Trophoblast cell (in vitro differentiated cells and primary cell): Measurements from ENCODE around the gene CTDP1.

Source experiments
- DNase-seq, 2 donors: peaks; one replicate each; pipeline ENCODE4 v3.0.0-alpha.2; 2016
- H2AFZ ChIP-seq: 2 replicates; pipeline ENCODE4 v1.6.1; 2013; ENCODE audit warnings: low read length, moderate library complexity, mild to moderate bottlenecking; ENCODE audit not compliant: insufficient read depth, poor library complexity
- H2AK5ac ChIP-seq: 2 replicates; pipeline ENCODE4 v1.6.1; 2013; ENCODE audit warnings: mild to moderate bottlenecking, low read length
- H2BK120ac ChIP-seq: 2 replicates; pipeline ENCODE4 v1.6.1; 2013; ENCODE audit warnings: low read length, mild to moderate bottlenecking, moderate library complexity; ENCODE audit not compliant: insufficient read depth, poor library complexity
- H2BK12ac ChIP-seq: 2 replicates; pipeline ENCODE4 v1.6.1; 2013; ENCODE audit warnings: mild to moderate bottlenecking, low read length, moderate library complexity
- H2BK5ac ChIP-seq: 2 replicates; pipeline ENCODE4 v1.6.1; 2013; ENCODE audit warnings: low read length, low read depth, moderate library complexity, mild to moderate bottlenecking; ENCODE audit not compliant: poor library complexity
- H3K14ac ChIP-seq: 2 replicates; pipeline ENCODE4 v1.6.1; 2013; ENCODE audit warnings: mild to moderate bottlenecking, low read length
- H3K18ac ChIP-seq: 2 replicates; pipeline ENCODE4 v1.6.1; 2013; ENCODE audit warnings: mild to moderate bottlenecking, low read length
- H3K23ac ChIP-seq: 2 replicates; pipeline ENCODE4 v1.6.1; 2013; ENCODE audit warnings: low read length
- H3K27ac ChIP-seq: 2 replicates; pipeline ENCODE4 v1.5.1; 2013; ENCODE audit warnings: low read depth, mild to moderate bottlenecking, inconsistent platforms, low read length, moderate library complexity
- H3K27me3 ChIP-seq: 2 replicates; pipeline ENCODE4 v1.6.1; 2013; ENCODE audit warnings: inconsistent platforms, mild to moderate bottlenecking, low read length, moderate library complexity; ENCODE audit not compliant: insufficient read depth
- H3K36me3 ChIP-seq, 2 experiments: 1 replicate in 1 of 2; 2 replicates in 1 of 2; pipeline ENCODE4 v1.6.1; 2013; ENCODE audit warnings: low read length in 2 of 2, mild to moderate bottlenecking in 2 of 2, moderate library complexity in 1 of 2; ENCODE audit not compliant: insufficient read depth in 2 of 2, control insufficient read depth in 1 of 2
- H3K4ac ChIP-seq: 2 replicates; pipeline ENCODE4 v1.6.1; 2013; ENCODE audit warnings: low read depth, mild to moderate bottlenecking, low read length, moderate library complexity
- H3K4me1 ChIP-seq, 2 experiments: 1 replicate in 1 of 2; 2 replicates in 1 of 2; pipeline ENCODE4 v1.6.1; 2013; ENCODE audit warnings: low read length in 2 of 2, mild to moderate bottlenecking in 2 of 2, moderate library complexity in 1 of 2; ENCODE audit not compliant: insufficient read depth in 2 of 2, control insufficient read depth in 1 of 2
- H3K4me2 ChIP-seq: 2 replicates; pipeline ENCODE4 v1.6.1; 2013; ENCODE audit warnings: inconsistent platforms, mild to moderate bottlenecking, low read length, moderate library complexity
- H3K4me3 ChIP-seq: 2 replicates; pipeline ENCODE4 v1.5.1; 2013; ENCODE audit warnings: mild to moderate bottlenecking, low read depth, low read length, inconsistent platforms
- H3K79me1 ChIP-seq: one replicate; pipeline ENCODE4 v1.6.1; 2013; ENCODE audit warnings: low read length
- H3K79me2 ChIP-seq: 2 replicates; pipeline ENCODE4 v1.6.1; 2013; ENCODE audit warnings: low read length, mild to moderate bottlenecking; ENCODE audit not compliant: control insufficient read depth, insufficient read depth, poor library complexity
- H3K9ac ChIP-seq: 2 replicates; pipeline ENCODE4 v1.6.1; 2013; ENCODE audit warnings: mild to moderate bottlenecking, low read length
- H3K9me3 ChIP-seq: 2 replicates; pipeline ENCODE4 v1.6.1; 2013; ENCODE audit warnings: low read depth, mild to moderate bottlenecking, control low read depth, inconsistent platforms, low read length; ENCODE audit not compliant: insufficient read depth
- H4K12ac ChIP-seq: 2 replicates; pipeline ENCODE4 v1.6.1; 2013; ENCODE audit warnings: low read depth, mild to moderate bottlenecking, low read length, moderate library complexity
- H4K8ac ChIP-seq: 2 replicates; pipeline ENCODE4 v1.6.1; 2013; ENCODE audit warnings: low read depth, mild to moderate bottlenecking, low read length, moderate library complexity
- H4K91ac ChIP-seq: one replicate; pipeline ENCODE4 v1.6.1; 2013; ENCODE audit warnings: low read depth, mild to moderate bottlenecking, low read length, moderate library complexity
- WGBS: extraction: QIAGEN DNeasy Blood & Tissue Kit; methylation state at CpG from one replicate; pipeline ENCODE4 v1.1.7; 2013; ENCODE audit warnings: missing lambda C conversion rate; ENCODE audit not compliant: insufficient read length, insufficient coverage; ENCODE audit errors: extremely low coverage; 5-methylcytosine and 5-hydroxymethylcytosine counted together

CTDP1 gene

GRCh38 chr18:79772865-79773696, 93.5 kb downstream of the CTDP1 start:
- no peak overlapping the region for H3K9ac ChIP-seq
- no CpG with 5 or more reads among the region's 31 CpGs for WGBS
- H3K79me1 ChIP-seq = no peaks in the 10 kb centered on the region

GRCh38 chr18:79774111-79774510, 94.5 kb downstream of the CTDP1 start:
- Histone ChIP-seq H2BK120ac (no peak overlapping the region), H3K4ac (no peak overlapping the region), H3K27ac (no peak overlapping the region), H3K23ac (no peak overlapping the region), H3K79me2 (no peaks in the 10 kb centered on the region), H2BK5ac (no peak overlapping the region), H3K14ac (no peak overlapping the region), H4K91ac (no peak overlapping the region), H4K8ac (no peak overlapping the region), H2AK5ac (no peak overlapping the region), H2BK12ac (no peak overlapping the region), H4K12ac (no peak overlapping the region), H3K27me3 (no peaks in the 10 kb centered on the region), H3K4me2 (no peak overlapping the region), H3K9ac (no peak overlapping the region), H3K18ac (no peak overlapping the region), H3K79me1 (no peaks in the 10 kb centered on the region), H2AFZ (no peak overlapping the region), H3K36me3 (no peaks in the 10 kb centered on the region), H3K4me1 (no peaks in the 10 kb centered on the region), H3K9me3 (peaks cover 24% of the 10 kb centered on the region), H3K4me3 (no peak overlapping the region)
- WGBS = no CpG with 5 or more reads among the region's 18 CpGs
- DNase-seq = no peak

More at GRCh38 chr18:79772865-79773696, 93.5 kb downstream of the CTDP1 start:
- no peak overlapping the region for H3K23ac ChIP-seq
- H2AK5ac ChIP-seq = no peak overlapping the region
- no peak overlapping the region for H4K91ac ChIP-seq
- no peak for DNase-seq
- no peaks in the 10 kb centered on the region for H3K79me2 ChIP-seq
- no peak overlapping the region for H3K27ac ChIP-seq
- H3K4me2 ChIP-seq = no peak overlapping the region
- H3K9me3 ChIP-seq = peaks cover 25% of the 10 kb centered on the region
- no peak overlapping the region for H4K8ac ChIP-seq
- H3K18ac ChIP-seq = no peak overlapping the region
- H2BK120ac ChIP-seq = no peak overlapping the region
- H2BK12ac ChIP-seq = no peak overlapping the region
- H4K12ac ChIP-seq = no peak overlapping the region
- H3K4me1 ChIP-seq = no peaks in the 10 kb centered on the region
- no peaks in the 10 kb centered on the region for H3K36me3 ChIP-seq
- no peaks in the 10 kb centered on the region for H3K27me3 ChIP-seq
- no peak overlapping the region for H3K4ac ChIP-seq
- no peak overlapping the region for H2BK5ac ChIP-seq
- H3K14ac ChIP-seq = no peak overlapping the region
- H3K4me3 ChIP-seq = no peak overlapping the region
- H2AFZ ChIP-seq = no peak overlapping the region

DNA sequence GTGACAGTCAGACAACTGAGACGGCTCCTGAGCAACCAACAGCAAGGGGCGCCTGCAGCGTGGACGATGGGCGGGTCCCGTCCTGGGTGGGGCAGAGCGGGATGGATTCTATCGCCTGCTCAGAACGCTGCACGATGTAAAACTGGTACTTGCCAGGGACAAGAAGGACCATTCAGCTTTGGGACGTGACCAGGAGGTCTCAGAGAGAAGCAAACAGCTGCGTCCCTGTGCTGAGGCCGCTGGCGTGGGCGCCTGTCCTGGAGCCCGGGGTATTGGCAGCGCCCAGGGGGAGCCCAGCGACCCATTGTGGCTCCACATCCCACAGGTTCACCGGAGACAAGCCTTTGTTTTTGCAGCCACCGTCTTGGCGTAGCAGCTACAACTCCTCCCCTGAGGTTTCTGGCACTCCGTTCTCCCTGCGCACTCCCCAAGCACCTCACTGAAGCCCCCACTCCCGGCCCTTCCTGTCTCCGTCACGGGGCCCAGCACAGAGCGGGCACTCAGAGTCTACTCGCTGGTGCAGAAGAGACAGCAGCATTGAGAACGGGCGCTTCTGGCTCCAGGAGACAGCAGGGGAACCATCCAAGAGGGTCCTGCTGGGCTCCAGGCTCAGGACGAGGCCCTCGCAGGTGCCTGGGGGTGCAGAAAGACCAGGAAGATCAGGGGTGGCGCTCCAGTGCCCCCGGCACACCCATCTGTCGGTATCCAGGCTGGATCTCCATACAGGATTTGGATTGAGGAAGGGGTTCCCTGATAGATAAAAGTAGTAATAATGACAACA, 96.0 kb downstream of the CTDP1 start:
- H3K36me3 ChIP-seq = no peaks in the 10 kb centered on the region

GRCh38 chr18:79776674-79777073, 97.1 kb downstream of the CTDP1 start:
- no peaks in the 10 kb centered on the region for H3K79me1 ChIP-seq
- no peak overlapping the region for H3K4ac ChIP-seq
- no CpG with 5 or more reads among the region's 2 CpGs for WGBS
- H2BK12ac ChIP-seq = no peak overlapping the region
- H4K12ac ChIP-seq = no peak overlapping the region
- no peak overlapping the region for H3K4me3 ChIP-seq
- no peak overlapping the region for H3K14ac ChIP-seq
- H3K18ac ChIP-seq = no peak overlapping the region
- H2AFZ ChIP-seq = no peak overlapping the region
- no peak overlapping the region for H2BK5ac ChIP-seq
- H3K4me1 ChIP-seq = no peaks in the 10 kb centered on the region
- no peak overlapping the region for H3K23ac ChIP-seq
- no peak overlapping the region for H4K91ac ChIP-seq
- H2AK5ac ChIP-seq = no peak overlapping the region
- H2BK120ac ChIP-seq = no peak overlapping the region
- no peak for DNase-seq
- no peak overlapping the region for H3K9ac ChIP-seq
- H3K9me3 ChIP-seq = peaks cover 7% of the 10 kb centered on the region
- no peak overlapping the region for H4K8ac ChIP-seq
- H3K79me2 ChIP-seq = no peaks in the 10 kb centered on the region
- H3K4me2 ChIP-seq = no peak overlapping the region
- no peak overlapping the region for H3K27ac ChIP-seq
- H3K36me3 ChIP-seq = no peaks in the 10 kb centered on the region
- no peaks in the 10 kb centered on the region for H3K27me3 ChIP-seq

More for the DNA sequence above, 96.0 kb downstream of the CTDP1 start:
- no peak overlapping the region for H3K18ac ChIP-seq
- no peaks in the 10 kb centered on the region for H3K27me3 ChIP-seq
- no peak for DNase-seq
- no peaks in the 10 kb centered on the region for H3K79me1 ChIP-seq
- H4K91ac ChIP-seq = no peak overlapping the region
- H3K14ac ChIP-seq = no peak overlapping the region
- H3K4me3 ChIP-seq = no peak overlapping the region
- no peak overlapping the region for H4K8ac ChIP-seq
- H3K23ac ChIP-seq = no peak overlapping the region
- H2AK5ac ChIP-seq = no peak overlapping the region
- H4K12ac ChIP-seq = no peak overlapping the region
- no peak overlapping the region for H2BK5ac ChIP-seq
- H3K79me2 ChIP-seq = no peaks in the 10 kb centered on the region
- no peak overlapping the region for H3K4me2 ChIP-seq
- WGBS = no CpG with 5 or more reads among the region's 35 CpGs
- no peaks in the 10 kb centered on the region for H3K4me1 ChIP-seq
- H3K9ac ChIP-seq = no peak overlapping the region
- H2BK12ac ChIP-seq = no peak overlapping the region
- no peak overlapping the region for H2AFZ ChIP-seq
- H3K27ac ChIP-seq = no peak overlapping the region
- no peak overlapping the region for H3K4ac ChIP-seq
- no peak overlapping the region for H2BK120ac ChIP-seq
- H3K9me3 ChIP-seq = peaks cover 14% of the 10 kb centered on the region
